Endothelial cell of umbilical vein (primary cell): Measurements from ENCODE around the gene MAFF. TPM values are rescaled to one million over a fixed set of nuclear protein-coding genes. Genes with fewer than 3 reads are reported as not detected.

Experiments used
- BruUV-seq: library from RNA; stranded (reverse); fragments of 400-500 nt; replicated peaks from 2 replicates; lab custom pipeline; 2021; lab: Mats Ljungman, UMichigan
- CTCF ChIA-PET: fragments of 300-600, 350-600 bp; sonication (Branson Sonifier 250); formaldehyde crosslinking; loops from one replicate; lab custom pipeline; 2021; ENCODE audit warnings: antibody characterized with exemption, inconsistent platforms; lab: Charles Lee
- POLR2A ChIA-PET: fragments of 300-600, 350-600 bp; sonication (Branson Sonifier 250); formaldehyde crosslinking; loops from one replicate; lab custom pipeline; 2021; ENCODE audit warnings: antibody characterized with exemption, inconsistent platforms; lab: Charles Lee
- DNase-seq: peaks from one replicate; pipeline ENCODE4 v3.0.0-alpha.2; 2011; ENCODE audit warnings: low read depth, low spot score
- FAIRE-seq: peaks from 2 replicates; lab custom pipeline; 2011; peaks lifted over from hg19 to GRCh38; lab: Jason Lieb, UNC
- H2AFZ ChIP-seq: 2 replicates; pipeline ENCODE4 v1.6.0; 2012; ENCODE audit warnings: low read depth, low read length, control low read depth, inconsistent platforms
- H3K27ac ChIP-seq: 2 replicates; pipeline ENCODE4 v1.5.1; 2011; ENCODE audit warnings: low read depth, mild to moderate bottlenecking, control low read depth, low read length, moderate library complexity; ENCODE audit not compliant: insufficient read depth
- H3K27me3 ChIP-seq, 2 experiments: 2 replicates each; pipeline versions ENCODE4 v1.6.0 to v1.6.1; 2011; ENCODE audit warnings: low read length in 2 of 2, mixed read lengths in 1 of 2; ENCODE audit not compliant: control insufficient read depth in 2 of 2, insufficient read depth in 2 of 2
- H3K36me3 ChIP-seq, 2 experiments: 2 replicates in 1 of 2; 3 replicates in 1 of 2; pipeline ENCODE4 v1.5.1; 2011; ENCODE audit warnings: low read length in 2 of 2, mild to moderate bottlenecking in 1 of 2, moderate library complexity in 1 of 2; ENCODE audit not compliant: control insufficient read depth in 2 of 2, insufficient read depth in 2 of 2; ENCODE audit errors: extremely low read depth in 1 of 2
- H3K4me1 ChIP-seq: 3 replicates; pipeline ENCODE4 v1.5.1; 2011; ENCODE audit warnings: mild to moderate bottlenecking, low read length; ENCODE audit not compliant: control insufficient read depth, insufficient read depth; ENCODE audit errors: extremely low read depth
- H3K4me2 ChIP-seq: 2 replicates; pipeline ENCODE4 v1.6.1; 2011; ENCODE audit warnings: low read length, control low read depth, mixed read lengths; ENCODE audit not compliant: insufficient read depth
- H3K4me3 ChIP-seq, 3 experiments: fragments of 200-600 bp in 1 of 3; sonication (generic), shearing (Covaris generic) in 1 of 3; replicated peaks in 1 of 3; 2 replicates each; pipeline ENCODE4 v1.5.1; 2011 to 2016; ENCODE audit warnings: control low read depth in 3 of 3, low read length in 3 of 3, mild to moderate bottlenecking in 2 of 3, inconsistent platforms in 1 of 3, low read depth in 1 of 3, moderate library complexity in 1 of 3; ENCODE audit not compliant: insufficient read depth in 1 of 3
- H3K79me2 ChIP-seq: 2 replicates; pipeline ENCODE4 v1.6.0; 2012; ENCODE audit warnings: low read length, inconsistent platforms; ENCODE audit not compliant: control insufficient read depth, insufficient read depth
- H3K9ac ChIP-seq: replicated peaks from 2 replicates; pipeline ENCODE3; 2011; ENCODE audit warnings: low read length, control low read depth; ENCODE audit not compliant: insufficient read depth; ENCODE audit errors: extremely low read depth
- H3K9me1 ChIP-seq: replicated peaks from 3 replicates; pipeline ENCODE4 v1.6.0; 2011; ENCODE audit warnings: mild to moderate bottlenecking, low read length; ENCODE audit not compliant: control insufficient read depth, insufficient read depth; ENCODE audit errors: extremely low read depth
- H3K9me3 ChIP-seq: replicated peaks from 2 replicates; pipeline ENCODE4 v1.5.1; 2012; ENCODE audit warnings: low read length, inconsistent platforms; ENCODE audit not compliant: control insufficient read depth, insufficient read depth
- H4K20me1 ChIP-seq: replicated peaks from 2 replicates; pipeline ENCODE3; 2011; ENCODE audit warnings: mild to moderate bottlenecking, low read length; ENCODE audit not compliant: control insufficient read depth, insufficient read depth; ENCODE audit errors: extremely low read depth
- EZH2 ChIP-seq: IDR thresholded peaks from 2 replicates; pipeline ENCODE4 v1.6.1; 2012; ENCODE audit warnings: borderline replicate concordance, low read depth, mild to moderate bottlenecking, moderate library complexity, low read length, inconsistent platforms; ENCODE audit not compliant: severe bottlenecking
- FOS ChIP-seq: IDR thresholded peaks from 2 replicates; pipeline ENCODE4 v1.6.1; 2011; ENCODE audit warnings: mild to moderate bottlenecking, low read length, moderate library complexity, borderline replicate concordance; ENCODE audit not compliant: insufficient read depth
- GATA2 ChIP-seq: IDR thresholded peaks from 2 replicates; pipeline ENCODE4 v1.7.0; 2011; ENCODE audit warnings: low read depth, mild to moderate bottlenecking, moderate library complexity, mixed read lengths, low read length; ENCODE audit not compliant: insufficient read length, insufficient read depth
- JUN ChIP-seq: IDR thresholded peaks from 2 replicates; pipeline ENCODE4 v1.6.1; 2011; ENCODE audit warnings: borderline replicate concordance, low read depth; ENCODE audit not compliant: insufficient read length, insufficient read depth
- MYC ChIP-seq: IDR thresholded peaks from one replicate; pipeline ENCODE4 v1.6.1; 2011; ENCODE audit warnings: mild to moderate bottlenecking, low read depth, low read length
- POLR2A ChIP-seq: IDR thresholded peaks from 2 replicates; pipeline ENCODE4 v1.6.1; 2012; ENCODE audit warnings: low read depth, mild to moderate bottlenecking, control low read depth, low read length
- POLR2AphosphoS5 ChIP-seq: IDR thresholded peaks from 2 replicates; pipeline ENCODE4 v1.6.1; 2012; ENCODE audit warnings: low read depth, mild to moderate bottlenecking, control low read depth, low read length, moderate library complexity; ENCODE audit not compliant: insufficient read depth
- dilution Hi-C: fragments of 300-500 bp; cut with MboI; formaldehyde crosslinking; loops from one replicate; pipeline ENCODE4 v1.15.0; 2019; ENCODE audit warnings: low sequenced_read_pairs; ENCODE audit not compliant: extremely low pct_ligation_motif_present
- intact Hi-C: fragments of 100-400 bp; cut with micrococcal nuclease; formaldehyde crosslinking; loops from one replicate; pipeline ENCODE4 v1.10.0; 2022
- polyA plus RNA-seq, 4 experiments: library from polyadenylated mRNA; depleted of rRNA in 3 of 4; stranded (reverse) in 3 of 4; unstranded in 1 of 4; fragments of >200 nt; gene quantifications; 2 replicates each; pipeline versions ENCODE4 v1.2.1 to v1.2.3, GENCODE V29; 2011 to 2012; ENCODE audit warnings: missing spikeins in 1 of 4
- total RNA-seq: library from RNA; stranded (reverse); gene quantifications from 2 replicates; pipeline ENCODE4 v1.2.3, GENCODE V29; 2021
- TF ChIP-seq, protein P1 (sequence below), 2 donors: IDR thresholded peaks; 1 replicate in 1 of 2; 2 replicates in 1 of 2; pipeline ENCODE4 v1.5.1; 2011; ENCODE audit warnings: low read length in 2 of 2, mild to moderate bottlenecking in 2 of 2, moderate library complexity in 2 of 2, control low read depth in 1 of 2, inconsistent platforms in 1 of 2, low read depth in 1 of 2; ENCODE audit not compliant: insufficient read depth in 1 of 2; ENCODE audit errors: extremely low read depth in 1 of 2
- TF ChIP-seq, protein P2 (sequence below): IDR thresholded peaks from 2 replicates; pipeline ENCODE4 v1.6.1; 2011; ENCODE audit not compliant: insufficient read depth, insufficient read length

Gene MAFF
- total and polyA plus RNA-seq, 2 donors (not counting 3 experiments of a cell fraction or from before 2014, with no cell fraction given): 29.0 to 61.2 TPM

DNA sequence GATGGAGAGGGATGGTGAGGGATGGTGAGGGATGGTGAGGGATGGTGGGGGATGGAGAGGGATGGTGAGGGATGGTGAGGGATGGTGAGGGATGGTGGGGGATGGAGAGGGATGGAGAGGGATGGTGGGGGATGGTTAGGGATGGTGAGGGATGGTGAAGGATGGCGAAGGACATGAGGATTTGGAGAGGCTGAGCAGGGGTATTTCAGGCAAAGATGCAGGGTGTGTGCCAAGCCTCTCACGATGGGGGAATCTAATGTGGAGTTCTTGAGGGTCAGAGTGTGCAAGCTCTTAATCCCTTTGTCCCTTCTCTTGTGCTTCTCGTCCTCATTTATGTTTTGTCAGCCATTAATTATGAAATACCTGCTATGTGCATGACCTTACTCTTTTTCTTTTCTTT lies 12.7 kb upstream of the MAFF start:
- Histone ChIP-seq H3K36me3 (no peaks in the 10 kb centered on the region), H3K27me3 (no peaks in the 10 kb centered on the region), H3K9me3 (no peaks in the 10 kb centered on the region), H3K9ac (no peak overlapping the region), H3K4me3 (no peak overlapping the region), H2AFZ (no peak overlapping the region), H4K20me1 (no peaks in the 10 kb centered on the region), H3K4me1 (peaks cover 10% of the 10 kb centered on the region), H3K9me1 (no peaks in the 10 kb centered on the region), H3K4me2 (no peak overlapping the region), H3K79me2 (no peaks in the 10 kb centered on the region), H3K27ac (no peak overlapping the region)
- ChIA-PET CTCF (interaction anchor here (1.7 kb wide), 1 partner anchor 74 kb away, joined by 5 read pairs; no protein-coding TSS in a partner anchor), POLR2A (no interaction called here)
- dilution Hi-C loops (no loop called here), intact Hi-C loops (no loop called here)
- no TSS peak for BruUV-seq
- FAIRE-seq (no peak), DNase-seq (no peak)
- TF ChIP-seq EZH2 (no peak), JUN (no peak), POLR2AphosphoS5 (no peak), MYC (no peak), POLR2A (no peak), FOS (no peak), GATA2 (no peak)
- TF ChIP-seq, protein P1, sequence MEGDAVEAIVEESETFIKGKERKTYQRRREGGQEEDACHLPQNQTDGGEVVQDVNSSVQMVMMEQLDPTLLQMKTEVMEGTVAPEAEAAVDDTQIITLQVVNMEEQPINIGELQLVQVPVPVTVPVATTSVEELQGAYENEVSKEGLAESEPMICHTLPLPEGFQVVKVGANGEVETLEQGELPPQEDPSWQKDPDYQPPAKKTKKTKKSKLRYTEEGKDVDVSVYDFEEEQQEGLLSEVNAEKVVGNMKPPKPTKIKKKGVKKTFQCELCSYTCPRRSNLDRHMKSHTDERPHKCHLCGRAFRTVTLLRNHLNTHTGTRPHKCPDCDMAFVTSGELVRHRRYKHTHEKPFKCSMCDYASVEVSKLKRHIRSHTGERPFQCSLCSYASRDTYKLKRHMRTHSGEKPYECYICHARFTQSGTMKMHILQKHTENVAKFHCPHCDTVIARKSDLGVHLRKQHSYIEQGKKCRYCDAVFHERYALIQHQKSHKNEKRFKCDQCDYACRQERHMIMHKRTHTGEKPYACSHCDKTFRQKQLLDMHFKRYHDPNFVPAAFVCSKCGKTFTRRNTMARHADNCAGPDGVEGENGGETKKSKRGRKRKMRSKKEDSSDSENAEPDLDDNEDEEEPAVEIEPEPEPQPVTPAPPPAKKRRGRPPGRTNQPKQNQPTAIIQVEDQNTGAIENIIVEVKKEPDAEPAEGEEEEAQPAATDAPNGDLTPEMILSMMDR (IDR thresholded peaks at IDR 0.05; ENCODE audit: extremely low read depth in 1 of 2, insufficient read depth in 1 of 2, low read depth in 1 of 2, low read length in 2 of 2): no peak
- TF ChIP-seq, protein P2, sequence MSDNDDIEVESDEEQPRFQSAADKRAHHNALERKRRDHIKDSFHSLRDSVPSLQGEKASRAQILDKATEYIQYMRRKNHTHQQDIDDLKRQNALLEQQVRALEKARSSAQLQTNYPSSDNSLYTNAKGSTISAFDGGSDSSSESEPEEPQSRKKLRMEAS: no peak
